WERI-Rb-1 (cell line): ENCODE results near the gene UNC119.
A peak's percentile ranks its signal among the peaks of the same experiment; 100 is the strongest.

ENCODE experiments used
- DNase-seq: peaks from one replicate; pipeline ENCODE4 v3.0.0-alpha.2; 2020
- H3K27ac ChIP-seq: fragments of 250-450 bp; sonication (Bioruptor Pico); 2 replicates; pipeline ENCODE4 v1.5.1; 2020; ENCODE audit warnings: mild to moderate bottlenecking, moderate library complexity
- H3K27me3 ChIP-seq: fragments of 250-450 bp; sonication (Bioruptor Pico); 2 replicates; pipeline ENCODE4 v1.5.1; 2021; ENCODE audit warnings: mild to moderate bottlenecking, low read depth, moderate library complexity; ENCODE audit not compliant: insufficient read depth, severe bottlenecking
- H3K36me3 ChIP-seq: fragments of 250-450 bp; sonication (Bioruptor Pico); 2 replicates; pipeline ENCODE4 v1.5.1; 2020; ENCODE audit warnings: mild to moderate bottlenecking, moderate library complexity
- H3K4me3 ChIP-seq: 2 replicates; pipeline ENCODE4 v1.5.1; 2011; ENCODE audit warnings: low read depth, mild to moderate bottlenecking, control low read depth, low read length
- H3K9me3 ChIP-seq: fragments of 250-450 bp; sonication (Bioruptor Pico); 2 replicates; pipeline ENCODE4 v1.5.1; 2021; ENCODE audit warnings: mild to moderate bottlenecking, moderate library complexity; ENCODE audit not compliant: severe bottlenecking
- TF ChIP-seq, protein P1 (sequence below): IDR thresholded peaks from 2 replicates; pipeline ENCODE4 v1.5.1; 2011; ENCODE audit warnings: low read depth, mild to moderate bottlenecking, control low read depth, inconsistent platforms, low read length

Gene UNC119

DNA sequence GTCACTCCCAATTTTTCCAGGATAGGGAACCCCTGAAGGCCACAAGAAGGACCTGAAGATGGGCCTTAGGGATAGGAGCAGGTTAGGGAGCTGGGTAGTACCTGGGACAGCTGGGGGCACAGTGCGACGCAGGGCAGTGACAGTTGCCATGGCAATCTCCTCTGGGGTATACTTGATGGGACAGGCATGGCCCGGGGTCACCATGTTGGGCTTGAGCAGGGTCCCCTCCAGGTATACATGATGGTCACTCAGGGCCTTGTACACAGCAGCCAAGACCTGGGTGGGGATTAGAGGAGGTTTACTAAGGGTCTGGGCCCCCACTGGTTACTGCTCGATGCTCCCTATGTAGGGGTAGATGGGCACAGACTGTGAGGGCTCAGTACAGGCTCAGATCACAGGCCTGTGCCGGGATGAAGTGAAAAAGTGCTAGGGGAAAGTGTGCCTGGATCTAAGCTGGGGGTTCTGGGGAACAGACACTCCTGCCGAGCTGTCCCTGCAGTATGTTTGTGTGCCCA, 21.6 kb upstream of the UNC119 start:
- no peak overlapping the region for H3K27ac ChIP-seq
- H3K4me3 ChIP-seq: no peak overlapping the region
- TF ChIP-seq, protein P1, sequence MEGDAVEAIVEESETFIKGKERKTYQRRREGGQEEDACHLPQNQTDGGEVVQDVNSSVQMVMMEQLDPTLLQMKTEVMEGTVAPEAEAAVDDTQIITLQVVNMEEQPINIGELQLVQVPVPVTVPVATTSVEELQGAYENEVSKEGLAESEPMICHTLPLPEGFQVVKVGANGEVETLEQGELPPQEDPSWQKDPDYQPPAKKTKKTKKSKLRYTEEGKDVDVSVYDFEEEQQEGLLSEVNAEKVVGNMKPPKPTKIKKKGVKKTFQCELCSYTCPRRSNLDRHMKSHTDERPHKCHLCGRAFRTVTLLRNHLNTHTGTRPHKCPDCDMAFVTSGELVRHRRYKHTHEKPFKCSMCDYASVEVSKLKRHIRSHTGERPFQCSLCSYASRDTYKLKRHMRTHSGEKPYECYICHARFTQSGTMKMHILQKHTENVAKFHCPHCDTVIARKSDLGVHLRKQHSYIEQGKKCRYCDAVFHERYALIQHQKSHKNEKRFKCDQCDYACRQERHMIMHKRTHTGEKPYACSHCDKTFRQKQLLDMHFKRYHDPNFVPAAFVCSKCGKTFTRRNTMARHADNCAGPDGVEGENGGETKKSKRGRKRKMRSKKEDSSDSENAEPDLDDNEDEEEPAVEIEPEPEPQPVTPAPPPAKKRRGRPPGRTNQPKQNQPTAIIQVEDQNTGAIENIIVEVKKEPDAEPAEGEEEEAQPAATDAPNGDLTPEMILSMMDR: no peak
- no peaks in the 10 kb centered on the region for H3K27me3 ChIP-seq
- peaks cover 31% of the 10 kb centered on the region for H3K36me3 ChIP-seq
- no peak for DNase-seq
- H3K9me3 ChIP-seq: no peaks in the 10 kb centered on the region

DNA sequence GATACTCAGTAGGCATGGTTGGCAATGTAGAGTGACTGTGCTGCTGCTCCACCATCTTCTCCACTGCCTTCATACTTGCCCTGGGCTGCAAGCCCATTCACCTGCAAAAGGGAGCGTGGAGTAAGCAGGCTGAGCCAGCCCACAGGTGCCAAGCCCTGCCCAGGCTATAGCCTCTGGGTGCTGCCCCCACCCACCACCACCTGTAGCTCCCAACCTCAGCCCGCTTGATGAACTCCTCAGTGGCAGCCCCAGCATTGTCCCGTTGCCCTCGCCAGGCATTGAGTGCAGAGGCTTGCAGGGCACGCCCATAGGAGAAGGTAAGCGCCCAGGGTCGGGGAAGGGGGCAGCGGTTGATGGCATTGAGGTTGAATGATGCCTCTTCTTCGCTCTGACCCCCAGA, 21.1 kb upstream of the UNC119 start:
- Histone ChIP-seq H3K27ac (no peak overlapping the region), H3K9me3 (no peaks in the 10 kb centered on the region), H3K4me3 (no peak overlapping the region), H3K36me3 (peaks cover 29% of the 10 kb centered on the region), H3K27me3 (no peaks in the 10 kb centered on the region)
- no peak for DNase-seq
- TF ChIP-seq, protein P1: no peak

DNA sequence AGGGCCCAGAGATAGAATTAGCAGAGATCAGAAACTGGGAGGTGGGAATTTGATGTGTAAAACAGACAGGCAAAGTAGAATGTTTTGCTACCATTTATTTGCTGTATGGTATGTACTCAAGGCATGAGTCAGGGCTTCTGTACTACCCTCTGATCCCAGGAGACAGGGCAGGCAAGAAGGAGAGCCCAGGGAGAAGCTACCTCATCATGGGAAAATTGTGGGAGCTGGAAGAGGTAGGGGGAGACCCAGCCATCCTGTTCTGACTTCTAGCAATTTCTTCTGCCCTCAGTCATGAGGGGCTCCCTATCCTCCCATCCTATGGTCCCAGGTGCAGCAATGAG, 20.6 kb upstream of the UNC119 start:
- Histone ChIP-seq H3K27me3 (no peaks in the 10 kb centered on the region), H3K36me3 (peaks cover 28% of the 10 kb centered on the region), H3K4me3 (no peak overlapping the region), H3K9me3 (no peaks in the 10 kb centered on the region), H3K27ac (no peak overlapping the region)
- TF ChIP-seq, protein P1: no peak
- DNase-seq: no peak

GRCh38 chr17:28572259-28573039, 20.0 kb upstream of the UNC119 start:
- peak overlapping the region; percentile 55; the same call in 1 of the 2 replicates for H3K4me3 ChIP-seq
- no peak overlapping the region; the same call in 1 of the 2 replicates for H3K27ac ChIP-seq
- H3K9me3 ChIP-seq: no peaks in the 10 kb centered on the region
- TF ChIP-seq, protein P1: 0 out of 2 replicates have a peak, but pooled peaks have one; percentile 3
- no peaks in the 10 kb centered on the region for H3K27me3 ChIP-seq
- no peak for DNase-seq
- H3K36me3 ChIP-seq: peaks cover 25% of the 10 kb centered on the region

DNA sequence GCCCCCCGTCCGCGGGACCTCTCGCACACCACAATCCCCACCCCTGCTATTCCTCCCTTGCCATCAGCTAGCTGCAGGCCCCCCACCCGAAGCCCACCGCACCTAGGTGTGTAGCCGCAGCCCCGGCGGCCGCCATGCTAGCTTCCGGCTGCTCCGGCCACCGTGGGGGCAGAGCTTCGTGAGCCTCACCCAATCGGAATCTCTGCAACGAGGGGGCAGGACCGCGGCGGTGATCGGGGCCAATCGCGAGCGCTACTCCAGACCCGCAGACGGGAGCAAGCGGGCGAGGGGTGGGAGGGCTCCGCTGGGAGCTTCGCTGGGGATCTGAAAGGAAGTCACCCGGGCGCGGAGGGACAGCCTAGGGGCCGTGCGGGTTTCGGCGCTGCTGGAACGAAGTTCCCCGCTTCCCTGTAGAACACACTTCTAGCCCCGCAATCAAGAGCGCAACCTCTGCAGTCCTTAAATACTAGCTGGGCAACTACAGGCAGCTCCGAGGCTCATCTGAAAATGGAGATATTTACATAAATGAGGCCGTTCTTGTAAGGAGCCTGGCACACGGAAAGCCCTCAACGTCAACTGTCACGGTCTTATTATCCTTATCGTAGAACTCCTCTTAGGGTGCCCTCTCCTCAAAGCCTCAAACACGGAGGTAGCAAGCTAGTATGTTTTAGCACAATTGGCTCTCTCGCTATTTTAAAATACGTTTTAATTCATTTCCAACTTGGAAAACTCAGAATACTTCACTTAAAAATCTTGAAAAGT, 19.1 kb upstream of the UNC119 start, which contains the start of gene PIGS:
TSS of gene PIGS (minus strand) at position 164 of the 762 bp plus-strand sequence. CDS start at position 136, 28 bp downstream.
- TF ChIP-seq, protein P1: no peak
- H3K36me3 ChIP-seq: peaks cover 22% of the 10 kb centered on the region
- peak; percentile 97 for DNase-seq
- H3K27me3 ChIP-seq: no peaks in the 10 kb centered on the region
- H3K9me3 ChIP-seq: no peaks in the 10 kb centered on the region
- H3K4me3 ChIP-seq: peak within 1 kb of the TSS; percentile 55
- peak within 1 kb of the TSS; percentile 80 for H3K27ac ChIP-seq
